Esophagus squamous epithelium (tissue), 5 donors: Measurements from ENCODE around the gene SCRN1. TPM values are rescaled to one million over a fixed set of nuclear protein-coding genes. Genes with fewer than 3 reads are reported as not detected.
A peak's percentile ranks its signal among the peaks of the same experiment; 100 is the strongest.

ENCODE experiments used
- DNase-seq: peaks from one replicate; lab custom pipeline; 2025; lab: John Stamatoyannopoulos, UW
- H3K27ac ChIP-seq, 4 donors: fragments of 200-600 bp; sonication (generic); one replicate each; pipeline ENCODE4 v1.5.1; 2016 to 2019; ENCODE audit warnings: mild to moderate bottlenecking in 1 of 4
- H3K27me3 ChIP-seq, 4 donors: fragments of 200-600 bp; sonication (generic); 1 replicate in 3 of 4; 2 replicates in 1 of 4; pipeline versions ENCODE4 v1.5.1 to v1.6.0; 2017 to 2021; ENCODE audit warnings: antibody characterized with exemption in 1 of 4
- H3K36me3 ChIP-seq, 3 donors: fragments of 200-600 bp; sonication (generic); one replicate each; pipeline ENCODE4 v1.5.1; 2016 to 2019
- H3K4me1 ChIP-seq, 3 donors: fragments of 200-600 bp; sonication (generic); one replicate each; pipeline ENCODE4 v1.5.1; 2017 to 2019
- H3K4me3 ChIP-seq, 4 donors: fragments of 200-600 bp; sonication (generic); 1 replicate in 3 of 4; 2 replicates in 1 of 4; pipeline ENCODE4 v1.5.1; 2016 to 2019; ENCODE audit warnings: mild to moderate bottlenecking in 2 of 4, moderate library complexity in 1 of 4
- H3K9me3 ChIP-seq, 3 donors: fragments of 200-600 bp; sonication (generic); one replicate each; pipeline ENCODE4 v1.5.1; 2016 to 2019
- POLR2A ChIP-seq, 4 donors: fragments of 450-650 bp; IDR thresholded peaks; one replicate each; pipeline ENCODE4 v1.6.1; 2017; ENCODE audit warnings: antibody characterized with exemption in 4 of 4, mild to moderate bottlenecking in 4 of 4, moderate library complexity in 3 of 4
- WGBS, 2 donors: methylation state at CpG; one replicate each; pipeline ENCODE4 v1.1.5; 2018; 5-methylcytosine and 5-hydroxymethylcytosine counted together
- intact Hi-C: fragments of 100-400 bp; cut with DNase I; formaldehyde crosslinking; loops from one replicate; pipeline ENCODE4 v1.15.0; 2022
- total RNA-seq, 4 donors: library from RNA; depleted of rRNA; stranded (reverse); fragments of >200 nt; gene quantifications; one replicate each; pipeline ENCODE4 v1.1.0, GENCODE V29; 2016
- TF ChIP-seq, protein P1 (sequence below), 6 experiments: fragments of 450-650 bp in 4 of 6; fragments of 200-600 bp in 2 of 6; sonication (generic) in 2 of 6; IDR thresholded peaks; one replicate each; pipeline ENCODE4 v1.5.1; 2016 to 2019; ENCODE audit warnings: antibody characterized with exemption in 6 of 6, mild to moderate bottlenecking in 4 of 6, moderate library complexity in 4 of 6
- donor health status: DM: yes; HTN: yes; CAD: no.

Gene SCRN1
- total RNA-seq, 4 donors from 2014 or later, result 6.3 to 27.8 (median 20.5) TPM

DNA sequence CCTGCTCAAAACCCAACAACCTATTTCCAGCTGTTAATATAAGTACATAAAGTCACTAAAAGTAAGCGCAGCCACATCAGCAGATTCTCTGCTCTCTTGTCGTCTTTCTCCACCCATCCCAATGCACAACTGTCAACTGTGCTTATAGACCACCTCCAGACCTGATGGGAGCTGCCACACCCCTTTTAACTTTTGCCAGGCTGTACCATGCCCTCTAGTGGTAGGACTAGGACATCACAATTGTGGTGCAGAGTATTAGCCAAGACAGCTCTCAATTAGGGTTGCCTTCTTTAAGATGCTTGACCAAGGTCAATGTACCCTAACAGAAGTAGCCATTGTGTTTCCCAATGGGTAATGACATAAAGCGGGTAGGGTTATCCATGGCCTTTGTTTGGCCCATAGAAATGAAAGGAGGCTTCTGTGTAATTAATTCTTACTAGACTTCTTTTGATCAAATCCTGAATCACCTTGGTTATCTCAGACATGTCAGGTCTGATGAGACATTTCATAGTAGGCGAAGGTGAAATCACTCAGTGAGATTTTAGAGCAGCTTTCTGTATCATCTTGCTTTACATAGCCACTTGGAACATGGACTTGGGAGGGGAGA is 68.1 kb downstream of the SCRN1 start:
- Histone ChIP-seq H3K4me3 (no peak overlapping the region), H3K9me3 (no peaks in the 10 kb centered on the region), H3K27me3 (no peaks in the 10 kb centered on the region), H3K27ac (no peak overlapping the region), H3K4me1 (no peaks in the 10 kb centered on the region), H3K36me3 (peaks cover 0 to 48% (median 8%) of the 10 kb centered on the region in 3 donors)
- DNase-seq, result no peak
- no peak for TF ChIP-seq POLR2A (IDR thresholded peaks at IDR 0.05)
- TF ChIP-seq, protein P1, sequence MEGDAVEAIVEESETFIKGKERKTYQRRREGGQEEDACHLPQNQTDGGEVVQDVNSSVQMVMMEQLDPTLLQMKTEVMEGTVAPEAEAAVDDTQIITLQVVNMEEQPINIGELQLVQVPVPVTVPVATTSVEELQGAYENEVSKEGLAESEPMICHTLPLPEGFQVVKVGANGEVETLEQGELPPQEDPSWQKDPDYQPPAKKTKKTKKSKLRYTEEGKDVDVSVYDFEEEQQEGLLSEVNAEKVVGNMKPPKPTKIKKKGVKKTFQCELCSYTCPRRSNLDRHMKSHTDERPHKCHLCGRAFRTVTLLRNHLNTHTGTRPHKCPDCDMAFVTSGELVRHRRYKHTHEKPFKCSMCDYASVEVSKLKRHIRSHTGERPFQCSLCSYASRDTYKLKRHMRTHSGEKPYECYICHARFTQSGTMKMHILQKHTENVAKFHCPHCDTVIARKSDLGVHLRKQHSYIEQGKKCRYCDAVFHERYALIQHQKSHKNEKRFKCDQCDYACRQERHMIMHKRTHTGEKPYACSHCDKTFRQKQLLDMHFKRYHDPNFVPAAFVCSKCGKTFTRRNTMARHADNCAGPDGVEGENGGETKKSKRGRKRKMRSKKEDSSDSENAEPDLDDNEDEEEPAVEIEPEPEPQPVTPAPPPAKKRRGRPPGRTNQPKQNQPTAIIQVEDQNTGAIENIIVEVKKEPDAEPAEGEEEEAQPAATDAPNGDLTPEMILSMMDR (IDR thresholded peaks at IDR 0.05), result peak; percentile 43 to 90 (median 80)
- intact Hi-C loops, result loop anchor here (10.0 kb wide), 2 partner anchors 167 to 277 kb away; no protein-coding TSS in a partner anchor
- WGBS, 2 donors, result 45 to 51% methylated on average over 4 of the region's 4 CpGs

DNA sequence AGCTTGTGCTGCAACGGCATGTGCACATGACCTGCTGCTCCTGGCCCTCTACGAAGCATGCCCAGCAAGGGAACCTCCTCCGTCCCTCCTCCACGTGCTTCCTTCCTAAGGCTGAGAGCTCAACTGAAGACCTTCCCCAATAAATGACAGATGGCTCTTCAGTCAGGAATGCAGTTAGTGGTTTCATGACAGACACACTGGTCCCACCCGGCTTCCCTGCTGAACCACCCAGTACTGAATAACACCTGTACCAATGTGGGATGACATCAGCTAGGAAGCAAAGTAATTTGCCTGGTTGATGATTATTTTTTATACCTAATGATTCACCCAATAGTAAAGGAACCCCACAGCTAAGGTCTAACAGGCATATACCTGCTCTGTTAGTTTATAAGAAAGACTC is 69.1 kb downstream of the SCRN1 start:
- no peak for DNase-seq
- Histone ChIP-seq H3K4me3 (no peak overlapping the region), H3K27ac (no peak overlapping the region), H3K9me3 (no peaks in the 10 kb centered on the region), H3K27me3 (no peaks in the 10 kb centered on the region), H3K36me3 (peaks cover 0 to 41% (median 8%) of the 10 kb centered on the region in 3 donors), H3K4me1 (no peaks in the 10 kb centered on the region)
- intact Hi-C loops, result loop anchor here (10.0 kb wide), 2 partner anchors 166 to 276 kb away; no protein-coding TSS in a partner anchor
- WGBS, 2 donors, result 65 to 77% methylated on average over 3 to 5 of the region's 5 CpGs
- TF ChIP-seq, protein P1 (IDR thresholded peaks at IDR 0.05), result no peak

DNA sequence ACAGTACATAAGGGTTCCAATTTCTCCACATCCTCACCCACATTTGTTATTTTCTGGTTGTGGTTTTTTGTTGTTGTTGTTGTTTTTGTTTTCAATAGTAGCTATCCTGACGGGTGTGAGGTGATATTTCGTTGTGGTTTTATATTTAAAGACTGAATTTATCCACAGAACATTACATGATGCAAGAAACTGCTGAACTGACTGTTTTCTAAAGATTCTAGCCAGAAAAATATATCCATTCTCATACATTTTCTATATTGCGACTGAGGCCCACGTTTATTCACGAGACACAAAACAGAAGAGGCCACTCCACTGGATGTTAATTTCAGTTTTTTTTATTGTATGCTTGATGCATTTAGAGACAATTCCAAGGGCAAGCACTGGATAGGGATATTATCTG is 69.8 kb downstream of the SCRN1 start:
- 81 to 85% methylated on average over 5 of the region's 5 CpGs for WGBS, 2 donors
- no peak for TF ChIP-seq POLR2A (IDR thresholded peaks at IDR 0.05)
- TF ChIP-seq, protein P1 (IDR thresholded peaks at IDR 0.05), result no peak
- no peak overlapping the region for H3K4me3 ChIP-seq
- intact Hi-C loops, result loop anchor here (10.0 kb wide), 2 partner anchors 165 to 275 kb away; no protein-coding TSS in a partner anchor
- H3K4me1 ChIP-seq, result no peaks in the 10 kb centered on the region
- DNase-seq, result no peak
- no peaks in the 10 kb centered on the region for H3K9me3 ChIP-seq
- no peak overlapping the region for H3K27ac ChIP-seq
- peaks cover 0 to 36% (median 8%) of the 10 kb centered on the region in 3 donors for H3K36me3 ChIP-seq
- H3K27me3 ChIP-seq, result no peaks in the 10 kb centered on the region

DNA sequence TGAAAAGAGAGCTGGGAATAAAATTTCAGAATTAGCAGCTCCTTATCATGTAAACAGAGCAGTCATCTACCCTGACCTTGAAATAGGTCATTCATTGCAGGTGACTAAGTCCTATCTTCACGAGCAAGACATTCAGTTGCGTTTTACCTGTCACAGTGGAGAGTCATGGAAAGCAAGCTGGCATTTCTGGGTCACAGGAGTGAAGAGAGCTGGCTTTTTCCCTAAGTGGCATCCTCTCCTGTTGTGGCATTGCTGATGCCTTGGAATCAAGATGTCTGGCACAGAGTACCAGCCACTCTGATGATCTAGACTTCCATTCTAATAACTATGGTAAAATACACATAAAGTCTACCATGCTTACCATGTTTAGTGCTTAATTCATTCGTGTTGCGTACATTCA is 70.8 kb downstream of the SCRN1 start:
- no peaks in the 10 kb centered on the region for H3K9me3 ChIP-seq
- no peak overlapping the region for H3K4me3 ChIP-seq
- intact Hi-C loops, result no loop called here
- DNase-seq, result no peak
- 63 to 80% methylated on average over 4 of the region's 4 CpGs for WGBS, 2 donors
- TF ChIP-seq, protein P1 (IDR thresholded peaks at IDR 0.05), result no peak
- TF ChIP-seq POLR2A (IDR thresholded peaks at IDR 0.05), result no peak
- H3K36me3 ChIP-seq, result peaks cover 0 to 27% (median 8%) of the 10 kb centered on the region in 3 donors
- no peak overlapping the region for H3K27ac ChIP-seq
- no peaks in the 10 kb centered on the region for H3K27me3 ChIP-seq
- no peaks in the 10 kb centered on the region for H3K4me1 ChIP-seq

DNA sequence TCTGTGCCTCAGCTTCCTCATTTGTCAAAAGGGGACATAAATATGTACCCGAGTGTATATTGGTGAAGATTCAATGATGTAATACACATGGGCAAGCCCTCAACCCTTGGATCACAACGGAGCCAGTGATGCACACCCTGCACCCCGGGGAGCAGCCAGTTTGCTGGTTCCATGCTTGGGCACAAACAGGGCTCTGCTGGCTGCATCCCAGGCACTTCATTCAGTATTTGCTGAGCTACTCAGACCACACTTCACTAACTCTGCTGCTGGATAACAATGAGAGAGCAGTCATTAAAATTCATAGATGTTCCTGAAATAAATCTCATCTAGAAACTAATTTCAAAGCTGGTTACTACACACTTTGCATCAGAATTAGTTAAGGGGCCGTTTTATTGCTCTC is 72.0 kb downstream of the SCRN1 start:
- WGBS, 2 donors, result 65 to 68% methylated on average over 2 to 4 of the region's 4 CpGs
- TF ChIP-seq POLR2A (IDR thresholded peaks at IDR 0.05), result no peak
- TF ChIP-seq, protein P1 (IDR thresholded peaks at IDR 0.05), result no peak
- intact Hi-C loops, result no loop called here
- Histone ChIP-seq H3K27me3 (no peaks in the 10 kb centered on the region), H3K4me1 (no peaks in the 10 kb centered on the region), H3K9me3 (no peaks in the 10 kb centered on the region), H3K36me3 (peaks cover 0 to 15% (median 8%) of the 10 kb centered on the region in 3 donors), H3K27ac (no peak overlapping the region), H3K4me3 (no peak overlapping the region)
- no peak for DNase-seq
